HFF-Myc (cell line): ENCODE measurements around the gene XG.
"Not testable (repeated sequence)": the region's sequence is repeated elsewhere in the genome, so short reads cannot be mapped to it uniquely, and the experiment has no call there.

Experiments used
- DNase-seq: peaks from one replicate; pipeline ENCODE4 v3.0.0-alpha.2; 2011; ENCODE audit warnings: low read depth; ENCODE audit errors: extremely low read depth
- H3K4me3 ChIP-seq: replicated peaks from 2 replicates; pipeline ENCODE4 v1.5.1; 2011; ENCODE audit warnings: low read depth, mild to moderate bottlenecking, control low read depth, low read length
- CTCF ChIP-seq: IDR thresholded peaks from 2 replicates; pipeline ENCODE4 v1.5.1; 2012; ENCODE audit warnings: mild to moderate bottlenecking, low read depth, low read length, control low read depth; ENCODE audit errors: missing control alignments

The XG gene

GRCh38 chrX:2733286-2733685 lies 18.6 kb upstream of the XG start:
- no peak overlapping the region for H3K4me3 ChIP-seq
- TF ChIP-seq CTCF = no peak
- no peak for DNase-seq

GRCh38 chrX:2735270-2735669 lies 16.6 kb upstream of the XG start:
- no peak for TF ChIP-seq CTCF
- no peak for DNase-seq
- no peak overlapping the region for H3K4me3 ChIP-seq

- no peak for TF ChIP-seq CTCF
- no peak overlapping the region for H3K4me3 ChIP-seq
- DNase-seq = no peak
Measured at GRCh38 chrX:2740672-2741071, 11.2 kb upstream of the XG start.

- TF ChIP-seq CTCF = no peak
- DNase-seq = no peak
- no peak overlapping the region for H3K4me3 ChIP-seq
Measured at GRCh38 chrX:2741386-2741785, 10.5 kb upstream of the XG start.

- H3K4me3 ChIP-seq, DNase-seq: not testable (repeated sequence)
Measured at GRCh38 chrX:2746250-2746649, 5.6 kb upstream of the XG start.

GRCh38 chrX:2748171-2748814 lies 3.5 kb upstream of the XG start:
- no peak for TF ChIP-seq CTCF
- DNase-seq = no peak
- no peak overlapping the region for H3K4me3 ChIP-seq

- DNase-seq = no peak
- TF ChIP-seq CTCF = no peak
- no peak overlapping the region for H3K4me3 ChIP-seq
Measured at GRCh38 chrX:2748815-2749188, 3.0 kb upstream of the XG start.

GRCh38 chrX:2751291-2751690 lies 549 bp upstream of the XG start:
- no peak overlapping the region for H3K4me3 ChIP-seq
- DNase-seq = no peak
- no peak for TF ChIP-seq CTCF

GRCh38 chrX:2752441-2752840 lies 601 bp downstream of the XG start:
- not testable (repeated sequence) for DNase-seq, H3K4me3 ChIP-seq

- DNase-seq, H3K4me3 ChIP-seq: not testable (repeated sequence)
Measured at GRCh38 chrX:2755163-2755715, 3.4 kb downstream of the XG start.
